ENCODE data around the gene ACAD8. TPM values are rescaled to one million over a fixed set of nuclear protein-coding genes. Genes with fewer than 3 reads are reported as not detected.
A peak's percentile ranks its signal among the peaks of the same experiment; 100 is the strongest.

The ACAD8 gene
- total RNA-seq, 1 donor from 2014 or later: 48.4 TPM

GRCh38 chr11:134226806-134227325 is 26.5 kb upstream of the ACAD8 start:
- Mint-ChIP-seq H3K36me3 (no peaks in the 10 kb centered on the region), H3K9me3 (no peaks in the 10 kb centered on the region), H3K27ac (no peak overlapping the region), H3K4me1 (peaks cover 43% of the 10 kb centered on the region), H3K4me3 (peak overlapping the region; percentile 69), H3K27me3 (ENCODE audit: insufficient read depth, low read depth) (peaks cover 4% of the 10 kb centered on the region)
- Histone ChIP-seq H3K27me3 (peaks cover 14% of the 10 kb centered on the region), H3K4me2 (no peak overlapping the region), H3F3A (ENCODE audit: low read depth) (no peaks in the 10 kb centered on the region), H4K20me1 (ENCODE audit: low read depth) (peaks cover 28% of the 10 kb centered on the region), H3K9me3 (ENCODE audit: low read depth) (no peaks in the 10 kb centered on the region), H3K36me3 (no peaks in the 10 kb centered on the region), H3K9ac (no peak overlapping the region), H3K4me1 (peaks cover 19% of the 10 kb centered on the region), H3K27ac (no peak overlapping the region), H3K4me3 (no peak overlapping the region), H3K79me2 (ENCODE audit: low read depth) (peaks cover 34% of the 10 kb centered on the region), H2AFZ (replicated peaks) (no peak overlapping the region)
- TF ChIP-seq EZH2phosphoT487 (IDR thresholded peaks at IDR 0.05) (no peak), CTCF (IDR thresholded peaks at IDR 0.05) (no peak), EZH2 (IDR thresholded peaks at IDR 0.05) (no peak)
- DNase-seq (ENCODE audit: low spot score): no peak

- Histone ChIP-seq H4K20me1 (ENCODE audit: low read depth) (peaks cover 20% of the 10 kb centered on the region), H2AFZ (replicated peaks) (no peak overlapping the region), H3K4me2 (no peak overlapping the region), H3K27ac (no peak overlapping the region), H3K36me3 (no peaks in the 10 kb centered on the region), H3F3A (ENCODE audit: low read depth) (no peaks in the 10 kb centered on the region), H3K9me3 (ENCODE audit: low read depth) (no peaks in the 10 kb centered on the region), H3K27me3 (peaks cover 14% of the 10 kb centered on the region), H3K4me1 (peaks cover 9% of the 10 kb centered on the region), H3K79me2 (ENCODE audit: low read depth) (peaks cover 17% of the 10 kb centered on the region), H3K4me3 (no peak overlapping the region), H3K9ac (no peak overlapping the region)
- H3K27ac Mint-ChIP-seq: no peak overlapping the region
- no peak overlapping the region for H3K4me3 Mint-ChIP-seq
- DNase-seq (ENCODE audit: low spot score): no peak
- no peaks in the 10 kb centered on the region for H3K9me3 Mint-ChIP-seq
- peaks cover 7% of the 10 kb centered on the region for H3K27me3 Mint-ChIP-seq (ENCODE audit: insufficient read depth, low read depth)
- TF ChIP-seq CTCF (IDR thresholded peaks at IDR 0.05) (no peak), EZH2phosphoT487 (IDR thresholded peaks at IDR 0.05) (no peak), EZH2 (IDR thresholded peaks at IDR 0.05) (no peak)
- no peaks in the 10 kb centered on the region for H3K36me3 Mint-ChIP-seq
- H3K4me1 Mint-ChIP-seq: peaks cover 39% of the 10 kb centered on the region
These were observed 24.7 kb upstream of the ACAD8 start for GRCh38 chr11:134228625-134229024.

GRCh38 chr11:134229126-134229790 is 24.1 kb upstream of the ACAD8 start:
- Histone ChIP-seq H3K27ac (no peak overlapping the region), H3K9ac (no peak overlapping the region), H3K27me3 (peaks cover 14% of the 10 kb centered on the region), H3F3A (ENCODE audit: low read depth) (no peaks in the 10 kb centered on the region), H3K4me3 (no peak overlapping the region), H3K9me3 (ENCODE audit: low read depth) (no peaks in the 10 kb centered on the region), H3K4me1 (peaks cover 9% of the 10 kb centered on the region), H3K4me2 (no peak overlapping the region), H4K20me1 (ENCODE audit: low read depth) (peaks cover 20% of the 10 kb centered on the region), H2AFZ (replicated peaks) (no peak overlapping the region), H3K79me2 (ENCODE audit: low read depth) (peaks cover 16% of the 10 kb centered on the region), H3K36me3 (no peaks in the 10 kb centered on the region)
- H3K36me3 Mint-ChIP-seq: no peaks in the 10 kb centered on the region
- TF ChIP-seq EZH2 (IDR thresholded peaks at IDR 0.05) (no peak), EZH2phosphoT487 (IDR thresholded peaks at IDR 0.05) (no peak), CTCF (IDR thresholded peaks at IDR 0.05) (no peak)
- peaks cover 39% of the 10 kb centered on the region for H3K4me1 Mint-ChIP-seq
- H3K27ac Mint-ChIP-seq: peak overlapping the region; percentile 15
- no peak overlapping the region for H3K4me3 Mint-ChIP-seq
- peaks cover 5% of the 10 kb centered on the region for H3K27me3 Mint-ChIP-seq (ENCODE audit: insufficient read depth, low read depth)
- no peak for DNase-seq (ENCODE audit: low spot score)
- H3K9me3 Mint-ChIP-seq: no peaks in the 10 kb centered on the region
